AG04449 (cell line): ENCODE results near the gene INTS11.

Experiments used
- CTCF ChIA-PET: fragments of 350-600 bp; formaldehyde crosslinking; extraction: SDS; loops from one replicate; lab custom pipeline; 2021; ENCODE audit warnings: antibody characterized with exemption; lab: Yijun Ruan, JAX
- POLR2A ChIA-PET: fragments of 400-600, 350-600 bp; formaldehyde crosslinking; extraction: SDS; loops from one replicate; lab custom pipeline; 2020; ENCODE audit warnings: antibody characterized with exemption, inconsistent platforms; lab: Yijun Ruan, JAX
- DNase-seq: peaks from one replicate; pipeline ENCODE4 v3.0.0-alpha.2; 2010; ENCODE audit warnings: low read depth, low spot score
- H3K4me3 ChIP-seq: 2 replicates; pipeline ENCODE4 v1.5.1; 2011; ENCODE audit warnings: low read depth, mild to moderate bottlenecking, control low read depth, low read length
- TF ChIP-seq, protein P1 (sequence below): IDR thresholded peaks from one replicate; pipeline ENCODE4 v1.5.1; 2011; ENCODE audit warnings: mild to moderate bottlenecking, moderate library complexity, low read length, control low read depth, inconsistent platforms; ENCODE audit not compliant: insufficient read depth; ENCODE audit errors: missing control alignments

INTS11 gene

DNA sequence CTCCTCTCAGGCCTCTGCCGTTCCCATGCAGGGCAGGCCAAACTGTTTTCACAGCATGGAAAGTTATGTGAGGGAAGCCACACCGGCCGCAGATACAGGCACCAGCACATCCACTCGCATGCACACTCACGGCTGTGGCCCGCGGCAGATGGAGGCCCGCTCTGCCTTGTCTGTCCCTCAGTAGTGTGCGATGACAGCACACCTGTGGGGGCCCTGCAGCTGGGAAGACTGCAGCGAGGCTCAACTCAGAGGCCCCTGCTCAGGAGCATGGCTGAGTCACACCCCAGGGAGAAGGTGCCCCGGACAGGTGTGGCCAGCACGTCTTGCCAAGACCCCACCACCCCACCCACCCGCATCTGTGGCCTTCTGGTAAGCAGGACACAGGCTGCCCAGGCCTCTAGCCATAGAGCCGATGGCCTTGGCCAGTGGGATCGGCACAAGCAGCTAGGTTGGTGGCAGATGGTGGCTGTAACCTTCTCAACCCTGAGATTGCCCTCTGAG, 49.5 kb downstream of the INTS11 start:
- ChIA-PET CTCF (interaction anchor here (1.3 to 3.0 kb wide), 6 partner anchors 11 to 211 kb away, joined by 3 to 12 read pairs (median 4); no protein-coding TSS in a partner anchor), POLR2A (no interaction called here)
- no peak for DNase-seq
- TF ChIP-seq, protein P1, sequence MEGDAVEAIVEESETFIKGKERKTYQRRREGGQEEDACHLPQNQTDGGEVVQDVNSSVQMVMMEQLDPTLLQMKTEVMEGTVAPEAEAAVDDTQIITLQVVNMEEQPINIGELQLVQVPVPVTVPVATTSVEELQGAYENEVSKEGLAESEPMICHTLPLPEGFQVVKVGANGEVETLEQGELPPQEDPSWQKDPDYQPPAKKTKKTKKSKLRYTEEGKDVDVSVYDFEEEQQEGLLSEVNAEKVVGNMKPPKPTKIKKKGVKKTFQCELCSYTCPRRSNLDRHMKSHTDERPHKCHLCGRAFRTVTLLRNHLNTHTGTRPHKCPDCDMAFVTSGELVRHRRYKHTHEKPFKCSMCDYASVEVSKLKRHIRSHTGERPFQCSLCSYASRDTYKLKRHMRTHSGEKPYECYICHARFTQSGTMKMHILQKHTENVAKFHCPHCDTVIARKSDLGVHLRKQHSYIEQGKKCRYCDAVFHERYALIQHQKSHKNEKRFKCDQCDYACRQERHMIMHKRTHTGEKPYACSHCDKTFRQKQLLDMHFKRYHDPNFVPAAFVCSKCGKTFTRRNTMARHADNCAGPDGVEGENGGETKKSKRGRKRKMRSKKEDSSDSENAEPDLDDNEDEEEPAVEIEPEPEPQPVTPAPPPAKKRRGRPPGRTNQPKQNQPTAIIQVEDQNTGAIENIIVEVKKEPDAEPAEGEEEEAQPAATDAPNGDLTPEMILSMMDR: no peak
- peak overlapping the region; percentile 75 for H3K4me3 ChIP-seq

DNA sequence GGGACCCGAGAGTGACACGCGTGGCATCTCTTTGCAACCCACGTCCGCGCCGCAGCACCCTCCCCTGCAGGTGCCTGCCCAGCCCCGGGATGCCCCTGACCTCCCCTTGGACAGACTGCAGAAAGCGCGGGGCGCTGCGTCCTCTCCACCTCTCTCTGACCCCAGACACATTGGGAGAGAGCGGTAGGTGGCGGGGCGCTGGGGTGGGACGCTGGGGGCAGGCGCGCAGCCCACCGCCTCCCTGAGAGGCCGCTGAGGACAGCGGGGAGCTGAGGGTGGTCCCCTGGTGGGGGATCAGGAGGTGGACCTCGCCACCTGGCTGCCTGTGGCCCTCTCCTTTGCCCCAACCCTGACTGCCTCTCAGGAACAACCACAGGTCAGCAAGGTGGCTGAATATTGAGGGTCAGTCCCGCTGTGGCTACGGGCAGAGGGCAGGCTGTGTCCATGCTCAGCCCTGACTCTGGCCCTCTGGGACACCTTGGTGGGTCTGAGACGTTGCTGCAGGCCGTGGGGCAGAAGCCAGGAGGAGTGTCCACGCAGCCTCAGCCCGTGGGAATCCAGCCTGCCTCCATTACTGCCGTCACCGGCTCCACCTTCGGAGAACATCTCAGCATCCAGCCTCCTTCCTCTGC, 50.0 kb downstream of the INTS11 start:
- no peak for DNase-seq
- TF ChIP-seq, protein P1: no peak
- ChIA-PET POLR2A (interaction anchor here (0.5 to 1.4 kb wide), 2 partner anchors 10 to 320 kb away, joined by 3 to 10 read pairs; no protein-coding TSS in a partner anchor), CTCF (interaction anchor here (1.3 to 3.0 kb wide), 6 partner anchors 10 to 211 kb away, joined by 3 to 12 read pairs (median 4); no protein-coding TSS in a partner anchor)
- H3K4me3 ChIP-seq: peak overlapping the region; percentile 75

DNA sequence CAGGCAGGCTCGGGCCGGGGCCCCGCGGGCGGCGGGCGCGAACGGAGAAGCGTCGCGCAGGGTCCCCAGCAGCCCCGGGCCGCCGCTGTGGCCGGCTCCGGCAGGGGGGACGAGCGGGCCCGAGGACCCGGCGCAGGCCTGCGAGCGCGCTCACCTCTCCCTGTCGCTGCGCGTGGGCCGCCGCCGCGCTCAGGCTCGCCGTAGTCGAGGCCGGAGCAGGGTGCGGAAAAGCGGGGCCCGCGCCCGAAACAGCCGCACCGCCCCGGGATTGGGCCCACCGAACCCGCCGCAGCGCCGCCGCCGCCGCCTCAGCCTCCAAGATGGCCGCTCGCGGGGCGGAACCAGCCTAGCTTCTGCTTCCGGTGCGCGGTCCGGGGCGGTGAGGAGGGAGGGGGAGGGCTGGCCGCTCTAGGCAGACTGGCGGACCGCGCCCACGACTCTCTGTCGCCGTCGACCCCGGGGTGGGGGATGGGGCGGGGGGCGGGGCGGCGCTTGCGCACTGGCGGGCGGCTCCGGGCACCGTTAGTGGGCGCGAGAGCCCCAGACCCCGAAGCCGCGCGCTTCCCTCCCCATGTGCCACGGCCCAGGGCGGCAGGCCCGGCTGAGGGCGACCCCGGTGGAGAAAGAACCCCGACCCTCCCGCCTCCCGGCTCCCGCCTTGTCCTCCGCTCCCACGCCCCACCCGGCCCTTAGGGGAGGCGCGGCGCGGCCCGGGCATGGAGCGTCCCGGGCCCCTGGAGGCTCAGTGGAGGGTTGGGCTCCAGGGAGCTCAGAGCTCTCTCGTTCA, 50.8 kb downstream of the INTS11 start, which contains the start of gene UBE2J2:
TSS of gene UBE2J2 (minus strand) at position 343 of the 787 bp plus-strand sequence. CDS start 5,862 bp downstream, outside the sequence.
- POLR2A ChIA-PET: interaction anchor here (0.5 to 1.4 kb wide), 2 partner anchors 9 to 319 kb away, joined by 3 to 10 read pairs; no protein-coding TSS in a partner anchor
- CTCF ChIA-PET: interaction anchor here (1.3 to 2.2 kb wide), 5 partner anchors 9 to 210 kb away, joined by 3 to 12 read pairs (median 4); no protein-coding TSS in a partner anchor

DNA sequence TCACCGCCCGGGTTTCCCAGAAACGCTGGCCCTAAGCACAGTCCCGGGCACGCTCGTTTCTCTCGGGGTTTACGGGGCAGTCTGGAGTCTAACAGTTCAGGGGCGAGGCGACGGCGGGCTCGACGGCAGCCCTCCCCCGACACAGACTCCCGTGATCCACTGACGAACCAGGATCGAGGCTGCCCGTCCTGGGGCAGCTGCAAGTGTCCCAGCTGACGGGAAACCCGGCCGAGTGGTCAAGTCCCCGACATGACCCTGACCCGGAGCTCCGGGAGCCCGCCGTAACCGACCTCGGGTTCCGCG, 51.3 kb downstream of the INTS11 start:
- ChIA-PET CTCF (interaction anchor here (1.7 kb wide), 1 partner anchor 32 kb away, joined by 5 read pairs; no protein-coding TSS in a partner anchor), POLR2A (interaction anchor here (1.4 kb wide), 1 partner anchor 9 kb away, joined by 10 read pairs; no protein-coding TSS in a partner anchor)
- H3K4me3 ChIP-seq: peak overlapping the region; percentile 83
- TF ChIP-seq, protein P1: no peak
- no peak for DNase-seq

More for the DNA sequence above, 50.8 kb downstream of the INTS11 start, which contains the start of gene UBE2J2:
- peak within 1 kb of the TSS; percentile 83 for H3K4me3 ChIP-seq
- TF ChIP-seq, protein P1: peak; percentile 11
- peak; percentile 47 for DNase-seq

DNA sequence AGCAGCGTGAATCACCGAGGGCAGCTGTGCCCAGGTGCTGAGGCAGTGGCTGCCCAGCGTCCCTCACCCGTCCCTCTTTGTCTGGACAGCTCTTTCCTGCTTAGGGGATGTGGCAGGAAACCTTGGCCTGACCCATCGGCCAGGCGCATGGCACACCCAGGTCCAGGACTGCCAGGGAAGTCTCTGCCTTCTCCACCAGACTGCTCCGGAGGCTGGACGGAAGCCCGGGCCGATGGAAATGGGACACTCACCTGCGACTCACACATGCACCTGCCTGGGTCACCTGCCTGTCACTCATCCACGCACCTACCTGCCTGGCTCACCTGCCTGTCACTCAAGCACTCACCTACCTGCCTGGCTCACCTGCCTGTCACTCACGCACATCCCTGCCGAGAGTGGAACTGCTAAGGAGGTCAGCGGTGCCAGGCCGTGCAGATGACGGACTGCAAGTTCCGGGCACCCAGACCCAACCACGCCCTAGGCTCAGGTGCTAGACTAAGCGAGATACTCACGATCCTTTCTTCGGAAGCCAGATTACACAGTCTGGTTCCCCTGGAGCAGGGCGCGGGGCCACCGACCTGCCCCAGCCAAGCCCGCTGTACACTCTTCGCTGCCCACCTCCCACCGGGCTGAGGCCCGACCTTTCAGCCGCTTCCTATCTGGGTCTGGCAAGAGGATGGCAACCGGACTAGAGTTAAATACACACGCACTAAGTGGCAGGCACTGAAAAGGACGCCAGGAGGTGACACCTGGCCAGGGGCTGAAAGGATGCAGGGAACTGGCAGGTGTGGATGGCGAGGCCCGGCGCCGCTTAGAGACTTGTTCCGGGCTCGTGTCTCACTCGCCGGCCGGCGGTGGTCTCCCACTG, 51.9 kb downstream of the INTS11 start:
- no peak for DNase-seq
- POLR2A ChIA-PET: interaction anchor here (1.4 kb wide), 1 partner anchor 8 kb away, joined by 10 read pairs; no protein-coding TSS in a partner anchor
- TF ChIP-seq, protein P1: no peak
- H3K4me3 ChIP-seq: peak overlapping the region; percentile 83
- CTCF ChIA-PET: interaction anchor here (2.8 kb wide), 1 partner anchor 150 kb away, joined by 10 read pairs; no protein-coding TSS in a partner anchor
